ENCODE results near the gene RASSF4.

The RASSF4 gene

GRCh38 chr10:45015590-45015989 lies 56.0 kb downstream of the RASSF4 start:
- DNase-seq (ENCODE audit: low spot score), result no peak
- no peak for TF ChIP-seq CTCF (IDR thresholded peaks at IDR 0.05)
- H3K27ac ChIP-seq, result no peak overlapping the region
- H3K4me3 ChIP-seq, result no peak overlapping the region

- TF ChIP-seq CTCF (IDR thresholded peaks at IDR 0.05), result no peak
- H3K4me3 ChIP-seq, result no peak overlapping the region
- DNase-seq (ENCODE audit: low spot score), result no peak
- no peak overlapping the region for H3K27ac ChIP-seq
These were observed 63.8 kb downstream of the RASSF4 start for GRCh38 chr10:45023426-45023825.

- TF ChIP-seq CTCF (IDR thresholded peaks at IDR 0.05), result no peak
- DNase-seq (ENCODE audit: low spot score), result no peak
- no peak overlapping the region for H3K27ac ChIP-seq
- no peak overlapping the region for H3K4me3 ChIP-seq
These were observed 74.7 kb downstream of the RASSF4 start for GRCh38 chr10:45034301-45034700.

GRCh38 chr10:45035673-45036072 lies 76.1 kb downstream of the RASSF4 start:
- H3K27ac ChIP-seq, result no peak overlapping the region
- DNase-seq (ENCODE audit: low spot score), result no peak
- H3K4me3 ChIP-seq, result no peak overlapping the region
- no peak for TF ChIP-seq CTCF (IDR thresholded peaks at IDR 0.05)

- Histone ChIP-seq H3K4me3 (no peak overlapping the region), H3K27ac (no peak overlapping the region)
- DNase-seq (ENCODE audit: low spot score), result no peak
- TF ChIP-seq CTCF (IDR thresholded peaks at IDR 0.05), result no peak
These were observed 81.4 kb downstream of the RASSF4 start for GRCh38 chr10:45040921-45041542.

GRCh38 chr10:45044290-45044689 lies 84.7 kb downstream of the RASSF4 start:
- Histone ChIP-seq H3K27ac (no peak overlapping the region), H3K4me3 (no peak overlapping the region)
- no peak for TF ChIP-seq CTCF (IDR thresholded peaks at IDR 0.05)
- no peak for DNase-seq (ENCODE audit: low spot score)
